HG03378 (cell line): ENCODE results near the gene LRCOL1.

ENCODE experiments used
- ATAC-seq: cut with Tn5 transposase; IDR thresholded peaks from one replicate; pipeline ENCODE4 v1.9.1; 2021; ENCODE audit warnings: mild to moderate bottlenecking, moderate library complexity; ENCODE audit not compliant: unreplicated experiment

LRCOL1 gene

DNA sequence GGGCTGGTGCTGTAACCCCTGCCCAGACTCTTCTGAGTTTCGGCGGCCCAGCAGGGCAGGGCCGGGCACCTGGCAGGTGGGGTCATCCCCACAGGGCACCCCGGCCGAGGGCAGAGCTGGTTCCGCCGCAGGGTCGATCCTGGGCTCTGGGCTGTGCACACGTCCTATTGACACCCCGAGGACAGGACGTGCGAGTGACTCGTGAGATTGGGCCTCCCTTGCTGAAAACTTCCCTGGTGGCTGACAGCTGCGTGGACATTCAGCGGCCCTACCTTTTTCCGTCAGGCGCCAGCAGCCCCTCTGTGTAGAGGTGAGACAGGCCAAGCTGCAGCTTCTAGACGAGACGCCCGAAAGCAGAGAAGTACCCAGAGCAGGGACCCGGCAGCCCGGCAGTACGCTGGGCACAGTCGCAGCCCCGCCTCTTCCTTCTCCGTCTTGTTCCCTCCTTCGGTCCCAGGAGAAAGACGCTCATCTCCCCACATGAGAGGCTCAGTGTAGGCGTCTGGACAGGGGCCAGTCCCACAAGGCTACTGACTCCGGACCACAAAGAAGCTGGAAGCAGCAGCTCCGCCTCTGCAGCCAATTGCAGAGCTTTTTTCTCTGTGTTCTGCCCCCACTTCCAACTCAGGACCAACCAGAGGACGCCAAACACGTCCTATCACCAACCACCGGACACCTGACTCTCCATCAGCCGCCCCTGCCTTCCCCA lies at the start of gene LRCOL1:
Gene LRCOL1 (minus strand): TSS at position 532 of the 709 bp plus-strand sequence. CDS start 4,331 bp downstream, outside the sequence.
- ATAC-seq, result no peak

DNA sequence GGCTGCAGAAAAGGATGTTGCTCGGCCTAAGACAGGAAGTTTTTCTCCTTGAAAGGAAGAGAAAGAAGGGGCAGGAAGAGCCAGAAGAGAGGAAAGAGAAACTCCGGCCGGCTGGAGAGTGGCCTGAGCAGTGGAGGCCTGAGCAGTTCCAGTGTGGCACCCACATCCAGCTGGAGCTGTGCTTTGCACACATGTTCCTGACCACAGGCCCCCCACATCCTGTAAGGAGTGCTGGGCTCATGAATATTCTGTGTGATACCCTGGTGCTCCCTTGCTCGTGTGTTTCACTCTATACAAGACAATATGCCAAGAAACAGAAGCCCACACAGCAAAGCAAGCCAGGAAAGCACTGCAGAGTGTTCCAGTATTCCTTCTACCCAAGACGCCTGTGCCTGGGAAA lies 49.7 kb upstream of the LRCOL1 start:
- no peak for ATAC-seq

DNA sequence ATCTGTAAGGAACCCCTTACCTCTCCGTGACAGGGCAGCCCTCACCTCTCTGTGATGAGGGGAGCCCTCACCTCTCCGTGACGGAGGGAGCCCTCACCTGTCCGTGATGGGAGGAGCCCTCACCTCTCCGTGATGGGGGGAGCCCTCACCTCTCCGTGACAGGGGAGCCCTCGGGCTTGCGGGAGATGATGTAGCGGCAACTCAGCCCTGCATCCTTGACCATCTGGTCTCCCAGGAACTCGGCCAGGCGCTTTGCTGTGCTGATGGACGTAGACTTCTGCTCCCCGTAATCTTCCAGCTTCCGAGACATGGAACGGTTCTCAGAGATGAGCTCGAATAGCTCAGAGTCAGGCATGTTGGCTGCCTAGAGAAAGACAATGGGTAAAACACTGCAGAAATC lies 48.8 kb upstream of the LRCOL1 start:
- no peak for ATAC-seq

DNA sequence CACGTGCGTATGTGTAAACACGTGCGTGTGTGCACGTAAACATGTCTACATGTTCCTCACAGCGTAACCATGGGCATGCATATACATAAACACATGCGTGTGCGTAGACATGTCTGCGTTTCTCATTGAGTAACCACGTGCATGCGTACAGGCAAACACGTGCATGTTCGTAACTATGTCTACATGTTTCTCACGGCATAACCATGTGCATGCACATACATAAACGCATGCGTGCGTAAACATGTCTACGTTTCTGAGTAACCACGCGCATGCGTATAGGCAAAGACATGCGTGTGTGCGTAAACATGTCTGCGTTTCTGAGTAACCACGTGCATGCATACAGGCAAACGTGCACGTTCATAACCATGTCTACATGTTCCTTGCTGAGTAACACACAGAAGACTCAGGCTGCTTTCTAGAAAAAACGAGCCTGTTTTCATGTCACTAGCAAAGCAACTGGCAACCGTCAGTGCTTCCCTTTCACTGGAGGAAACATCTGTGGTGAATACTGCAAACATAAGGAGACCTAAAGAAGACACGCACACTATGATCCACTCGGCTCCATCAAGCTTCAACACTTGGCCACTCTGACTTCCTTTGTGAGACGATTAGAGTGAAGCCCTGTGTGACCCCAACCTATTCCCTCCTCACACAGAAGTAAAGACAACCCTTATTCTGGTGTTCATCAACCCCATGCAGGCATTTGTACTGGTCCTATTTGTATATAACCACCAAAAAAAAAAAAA lies 47.9 kb upstream of the LRCOL1 start:
- no peak for ATAC-seq

DNA sequence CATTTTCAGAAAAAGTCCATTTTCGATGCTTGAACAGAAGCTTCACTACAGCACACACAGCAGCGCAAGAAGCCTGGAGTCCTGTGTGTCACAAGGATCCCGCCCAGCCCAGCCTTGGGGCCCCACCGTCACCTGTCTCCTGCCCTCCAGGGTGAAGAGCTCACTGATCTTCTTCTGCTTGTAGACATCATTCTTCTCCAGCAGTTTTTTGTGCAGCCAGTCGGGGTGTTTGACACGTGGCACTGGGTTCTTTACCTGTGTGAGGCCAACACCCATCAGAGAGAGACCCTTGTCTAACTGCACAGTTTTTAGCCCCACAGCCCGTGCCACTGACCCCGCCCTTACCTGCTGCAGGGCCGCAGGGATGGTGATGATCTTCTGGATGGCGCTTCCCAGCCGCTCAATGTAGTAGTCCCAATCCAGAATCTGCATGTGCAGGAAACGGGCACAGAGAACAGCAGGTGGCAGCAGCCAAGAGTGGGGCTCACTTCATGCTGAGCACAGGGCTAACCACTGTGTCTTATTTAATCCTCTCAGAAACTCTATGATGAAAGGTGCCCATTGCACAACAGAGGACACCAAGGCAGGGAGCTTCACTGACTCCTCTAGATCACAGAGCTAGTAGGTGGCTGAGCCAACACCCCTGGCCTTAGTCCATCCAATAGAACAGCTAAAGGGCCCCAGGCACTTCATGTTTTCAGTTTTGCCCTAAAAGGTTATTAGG lies 46.8 kb upstream of the LRCOL1 start:
- ATAC-seq, result no peak

DNA sequence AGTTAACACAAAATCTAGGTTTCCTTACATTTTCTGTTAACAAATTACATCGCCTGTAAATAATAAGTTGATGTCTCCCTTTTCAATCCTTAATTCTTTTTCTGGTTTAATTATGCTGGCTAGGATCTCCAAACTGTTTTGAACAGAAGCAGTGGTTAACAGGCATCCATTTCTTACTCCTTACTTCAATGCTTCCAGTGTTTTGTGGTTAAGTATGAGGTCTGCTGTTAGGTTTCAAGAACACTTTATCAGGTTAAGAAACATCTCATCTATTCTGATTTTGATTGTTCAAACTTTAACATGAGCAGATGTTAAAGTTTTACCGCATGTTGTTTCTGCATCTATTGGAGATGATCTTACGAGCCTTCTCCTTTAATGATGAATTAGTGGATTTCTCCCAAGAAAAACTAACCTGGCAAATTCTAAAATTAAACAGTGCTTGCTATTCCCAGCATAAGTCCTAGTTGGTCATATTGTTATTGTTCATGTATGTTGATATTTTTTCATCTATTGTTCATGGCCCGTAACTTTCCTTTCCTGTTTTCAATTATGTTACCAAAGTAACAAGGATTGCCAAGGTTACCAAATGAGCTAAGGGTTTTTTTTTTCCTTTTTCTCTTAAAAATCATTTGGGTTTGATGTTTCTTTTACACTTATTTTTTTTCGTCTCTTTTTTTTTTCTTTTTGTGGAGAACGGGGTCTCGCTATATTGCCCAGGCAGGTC lies 43.3 kb upstream of the LRCOL1 start:
- no peak for ATAC-seq

DNA sequence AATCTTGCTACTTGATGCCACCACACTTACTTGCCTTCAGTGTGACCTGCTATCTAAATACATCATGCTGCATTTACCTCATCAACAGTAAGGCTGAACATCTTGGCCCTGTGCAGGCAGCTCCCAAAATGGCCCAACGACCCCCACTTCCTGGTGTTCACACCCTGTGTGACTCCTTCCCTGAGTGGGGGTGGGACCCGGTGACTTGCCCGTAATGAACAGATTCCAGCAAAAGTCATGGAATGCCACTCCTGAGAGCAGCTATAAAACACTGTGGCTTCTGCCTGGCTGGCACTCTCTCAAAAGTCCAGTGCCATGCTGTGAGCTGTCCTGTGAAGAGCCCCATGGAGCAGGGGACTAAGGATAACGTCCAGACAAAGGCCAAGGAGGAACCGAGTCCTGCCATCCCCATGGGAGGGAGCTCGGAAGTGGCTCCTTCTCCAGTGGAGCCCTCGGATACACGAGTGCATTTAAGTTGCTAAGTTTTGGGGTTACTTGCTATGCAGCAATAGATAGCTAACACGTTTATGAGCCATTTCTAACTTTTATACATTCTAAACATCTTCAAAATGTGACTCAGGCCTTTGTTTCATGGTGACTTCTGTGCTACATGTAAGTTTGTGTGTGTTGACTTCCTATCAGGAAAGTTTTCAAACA lies 41.2 kb upstream of the LRCOL1 start:
- ATAC-seq, result no peak

DNA sequence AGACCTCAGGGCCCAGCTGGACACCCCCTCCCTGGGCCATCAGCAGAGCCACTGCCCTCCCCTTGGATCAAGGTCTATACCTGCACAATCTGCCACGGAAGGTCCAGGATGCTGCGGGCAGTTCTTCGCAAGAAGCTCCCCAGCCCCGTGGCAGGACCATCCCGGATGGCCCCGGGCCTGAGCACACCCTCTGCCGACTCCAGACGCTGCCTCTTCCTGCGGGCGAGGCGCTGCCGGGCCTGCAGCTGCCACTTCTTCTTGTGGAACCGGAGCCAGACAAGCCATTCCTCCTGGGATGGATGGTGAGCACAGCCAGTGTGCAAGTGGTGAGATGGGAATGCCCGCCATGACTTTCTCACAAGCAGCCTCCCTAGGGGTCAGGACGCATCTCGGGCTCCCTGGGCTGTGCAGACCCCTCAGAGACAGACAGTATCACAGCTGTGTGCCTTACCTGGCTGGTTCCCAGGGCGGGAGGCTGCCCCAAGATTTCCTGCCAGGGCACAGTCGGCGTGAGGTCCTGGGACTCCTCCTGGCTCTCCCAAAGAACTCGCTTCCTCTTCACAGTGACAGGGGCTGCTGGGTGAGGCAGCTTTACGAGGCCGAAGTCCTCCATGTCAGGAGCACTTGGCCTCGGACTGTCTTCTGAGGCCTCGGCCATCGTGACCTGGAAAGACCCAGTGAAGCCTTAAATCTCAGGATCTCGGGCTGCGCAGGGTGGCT lies 39.0 kb upstream of the LRCOL1 start:
- ATAC-seq, result no peak

DNA sequence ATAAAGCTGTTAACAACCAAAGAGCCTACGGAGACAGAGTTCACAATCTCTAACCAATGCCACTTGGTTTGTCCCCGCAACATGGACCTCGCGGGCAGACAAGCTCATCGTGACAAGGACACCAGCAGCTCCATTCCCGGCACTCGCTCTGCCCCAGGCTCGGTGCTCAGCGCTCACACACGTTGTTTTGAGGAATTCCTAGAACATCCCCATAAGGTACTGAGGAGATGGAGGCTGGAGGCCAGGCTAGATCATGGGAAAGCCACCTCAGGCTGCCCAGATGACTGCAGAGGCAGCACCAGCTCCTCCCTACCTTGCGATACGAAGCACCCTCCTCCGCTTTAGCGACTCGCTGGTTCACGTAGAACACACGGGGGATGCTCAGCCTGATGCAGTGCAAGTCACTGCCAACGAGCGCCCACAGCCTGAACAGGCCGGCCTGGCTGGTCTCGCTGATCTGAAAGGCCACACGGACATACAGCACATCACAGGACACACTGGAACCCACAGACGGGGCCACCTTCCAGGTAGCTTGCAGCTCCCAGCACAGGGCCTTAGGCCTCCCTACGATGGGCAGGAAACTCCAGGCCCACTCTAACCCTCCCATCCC lies 38.3 kb upstream of the LRCOL1 start:
- no peak for ATAC-seq

DNA sequence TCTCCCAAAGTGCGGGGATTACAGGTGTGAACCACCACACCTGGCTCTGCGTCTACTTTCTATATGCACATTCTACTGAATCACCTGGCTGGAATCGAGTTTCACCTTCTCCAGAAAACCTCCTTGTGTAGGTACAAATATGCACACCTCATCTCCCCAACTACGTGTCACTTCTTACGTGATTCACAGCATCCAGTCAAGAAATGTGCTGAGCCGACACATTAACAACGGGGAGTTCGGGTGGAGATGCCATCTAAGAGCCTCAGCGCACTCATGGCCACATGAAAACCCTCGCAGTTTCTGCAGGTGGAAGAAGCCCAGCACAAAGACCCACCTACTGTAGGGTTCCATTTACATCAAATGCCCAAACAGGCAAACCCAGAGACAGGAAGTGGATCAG lies 37.5 kb upstream of the LRCOL1 start:
- no peak for ATAC-seq

DNA sequence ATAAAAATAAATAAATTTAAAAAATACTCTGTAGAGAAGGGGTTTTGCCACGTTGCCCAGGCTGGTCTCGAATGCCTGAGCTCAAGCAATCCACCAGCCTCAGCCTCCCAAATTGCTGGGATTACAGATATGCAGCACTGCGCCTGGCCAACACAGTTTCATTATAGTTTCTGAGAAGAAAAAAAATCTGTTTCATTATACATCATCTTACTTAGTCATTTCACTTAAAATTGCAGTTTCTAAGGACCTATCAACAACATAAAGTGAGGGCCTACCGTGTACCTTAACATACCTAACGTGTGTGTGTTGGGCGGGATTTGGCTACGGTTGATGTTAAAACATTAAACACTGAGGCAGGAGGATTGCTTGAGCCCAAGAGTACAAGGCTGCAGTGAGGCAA lies 36.5 kb upstream of the LRCOL1 start:
- ATAC-seq, result no peak

DNA sequence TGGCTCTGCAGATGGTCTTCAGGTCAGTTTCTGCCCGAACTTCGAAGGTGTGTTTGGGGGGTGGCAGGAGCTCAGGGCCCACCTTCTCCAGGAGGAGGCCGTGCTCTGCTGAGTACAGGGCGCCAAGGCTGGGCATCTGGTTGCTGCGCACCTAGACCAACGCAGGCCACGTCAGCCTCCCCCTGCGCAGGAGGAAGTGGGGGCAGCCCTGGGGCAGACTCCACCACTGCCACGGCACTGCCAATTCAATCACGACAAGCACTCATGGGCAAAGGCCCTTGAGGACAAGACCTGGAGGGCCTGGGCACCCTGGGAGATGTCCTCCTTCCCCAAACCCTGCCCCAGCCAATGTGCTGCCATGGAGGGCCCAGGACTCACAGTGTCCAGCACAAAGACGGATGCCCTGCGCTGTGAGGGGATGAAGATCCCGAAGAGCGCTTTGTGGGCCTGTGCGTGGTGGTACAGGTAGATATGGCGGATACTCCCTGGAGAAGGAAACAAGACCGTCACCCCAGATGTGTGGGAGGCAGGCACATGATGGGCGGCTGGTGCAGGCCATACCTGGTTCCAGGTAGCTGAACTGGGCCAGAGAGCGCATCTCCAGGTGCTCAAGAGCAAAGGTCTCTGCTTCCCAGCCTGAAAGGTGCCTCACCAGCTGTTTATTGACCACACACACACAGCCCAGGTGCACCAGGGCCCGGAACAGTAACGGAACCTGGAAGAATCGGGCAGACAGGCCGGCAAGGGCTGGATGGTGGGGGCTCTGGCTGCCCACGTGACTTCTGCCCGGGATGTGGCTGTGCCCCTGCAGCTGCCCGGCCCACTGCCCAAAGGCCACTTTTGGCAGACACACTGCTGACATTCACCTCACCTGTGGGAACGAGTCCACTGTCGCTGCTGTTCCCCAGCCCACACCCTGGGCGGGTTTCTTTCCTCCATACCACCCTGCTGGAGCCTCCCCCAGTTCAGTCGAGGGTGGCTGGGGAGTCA lies 32.8 kb upstream of the LRCOL1 start:
- ATAC-seq, result no peak

DNA sequence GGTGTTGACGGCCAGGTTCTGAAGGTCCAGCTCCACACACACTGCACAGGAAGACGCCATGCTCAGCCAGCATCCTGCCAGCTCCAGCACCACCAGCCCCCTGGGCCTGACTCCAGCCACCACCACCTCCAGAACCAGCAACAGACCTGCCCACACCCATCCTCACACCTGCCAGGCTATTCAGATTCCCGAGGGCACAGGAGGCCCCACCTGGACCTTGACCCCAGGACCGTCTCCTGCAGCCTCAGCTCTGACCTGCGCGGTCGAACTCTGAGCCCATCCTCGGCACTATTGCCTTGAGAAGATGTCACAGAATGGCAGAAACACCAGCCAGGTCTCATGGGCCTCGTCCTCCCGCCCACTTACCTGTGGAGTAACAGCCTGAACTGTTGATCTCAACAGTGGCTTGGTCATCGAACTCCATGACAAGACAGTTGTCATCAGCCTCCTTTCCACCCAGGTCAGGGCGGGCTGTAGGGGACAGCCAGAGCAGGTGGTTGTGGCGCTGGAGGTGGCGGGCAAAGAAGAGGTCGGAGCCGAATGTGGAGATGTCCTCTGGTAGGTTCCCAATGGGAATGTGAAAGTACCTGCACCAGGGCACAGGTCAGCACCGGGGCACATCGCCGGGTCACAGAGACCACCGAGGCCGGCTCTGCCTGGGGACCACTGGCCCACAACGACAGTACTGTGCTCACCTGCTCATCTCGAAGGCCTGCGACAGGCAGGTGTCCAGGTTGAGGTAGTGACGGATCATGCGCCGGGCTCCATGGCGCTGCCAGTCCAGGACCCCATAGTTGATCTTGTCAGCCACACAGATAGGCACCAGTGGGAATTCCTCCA lies 31.6 kb upstream of the LRCOL1 start:
- ATAC-seq, result no peak

DNA sequence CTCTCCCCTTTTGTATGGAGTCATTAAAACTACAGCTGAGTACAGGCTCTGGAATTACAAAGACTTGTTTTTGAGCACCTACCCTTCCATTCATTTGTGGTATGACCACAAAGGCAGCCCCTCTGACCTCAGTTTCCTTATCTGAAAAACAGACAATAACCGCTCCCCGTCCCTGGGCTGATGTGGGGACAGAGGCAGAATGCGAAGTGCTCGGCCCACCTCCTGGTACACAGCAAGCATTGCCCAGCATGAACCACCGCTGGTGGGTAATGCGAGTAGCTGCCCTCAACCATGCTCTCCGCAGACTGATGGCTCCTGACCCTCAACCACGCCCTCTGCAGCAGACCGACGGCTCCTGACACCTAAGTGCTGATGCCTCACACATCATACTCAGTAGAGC lies 30.6 kb upstream of the LRCOL1 start:
- no peak for ATAC-seq

DNA sequence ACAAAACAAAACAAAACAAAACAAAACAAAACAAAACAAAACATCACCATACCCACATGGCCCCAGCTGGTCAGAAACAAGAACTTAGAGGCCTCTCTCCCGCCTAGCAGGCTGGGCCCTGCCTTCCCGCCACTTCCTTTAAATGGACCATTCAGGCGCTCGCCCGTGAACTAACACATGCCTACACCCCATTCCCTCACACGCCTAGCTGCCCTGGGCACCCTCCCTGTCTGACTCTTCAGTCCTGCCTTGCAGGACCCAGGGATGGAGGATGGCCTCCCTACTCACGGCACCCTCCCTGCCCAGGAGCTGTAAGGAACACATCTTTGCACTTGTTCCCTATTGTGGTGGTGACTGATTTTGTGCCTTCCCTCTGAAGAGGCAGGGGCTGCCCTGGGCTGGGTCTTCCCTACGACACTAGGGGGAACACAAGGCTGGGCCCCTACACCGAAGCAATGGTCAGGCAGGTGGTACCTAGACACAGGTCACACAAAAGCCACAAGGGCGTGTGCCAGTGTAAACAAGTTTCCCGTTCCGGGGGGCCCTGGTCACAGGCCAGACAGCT lies 29.7 kb upstream of the LRCOL1 start:
- no peak for ATAC-seq

DNA sequence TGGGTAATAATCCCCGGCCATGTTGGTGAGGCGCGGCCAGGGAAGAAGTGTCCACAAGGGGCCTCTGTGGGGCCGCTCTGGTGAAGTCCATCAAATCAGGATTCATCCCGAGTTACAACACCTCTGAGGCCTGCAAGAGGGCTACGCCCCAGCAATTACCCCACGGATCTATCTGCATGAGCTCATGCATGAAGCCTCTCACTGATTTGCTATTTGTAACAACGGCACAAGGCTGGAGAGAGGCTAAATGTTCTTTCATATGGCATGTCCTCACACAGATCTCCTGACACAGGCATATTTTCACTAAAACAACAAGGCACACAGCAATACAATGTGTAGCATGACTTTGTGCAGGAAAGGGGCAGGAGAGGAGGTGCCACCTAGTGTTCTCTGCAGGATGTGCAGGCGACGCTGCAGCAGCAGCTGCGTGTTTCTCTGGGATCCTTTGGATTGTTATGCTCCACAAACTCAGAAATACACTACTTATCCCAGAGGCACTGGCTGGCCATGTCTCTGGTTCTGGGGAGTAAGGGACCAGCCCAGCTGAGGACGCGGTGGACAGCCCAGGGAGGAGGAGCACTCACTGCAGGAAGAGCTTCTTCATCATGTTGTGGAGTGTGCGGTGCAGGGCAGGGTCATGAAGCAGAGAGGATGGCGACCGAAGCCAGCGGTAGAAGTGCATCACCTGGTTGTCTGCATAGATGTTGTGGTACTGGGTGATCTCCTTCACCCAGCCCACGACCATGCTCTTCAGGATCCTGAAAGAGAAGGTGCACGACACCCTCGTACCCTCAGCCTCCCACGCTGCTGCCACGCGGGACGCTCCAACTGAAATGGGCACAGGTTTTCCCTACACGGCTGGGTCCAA lies 28.4 kb upstream of the LRCOL1 start:
- no peak for ATAC-seq
